GM23338 (cell line): ENCODE results near the gene ARHGAP27. TPM values are rescaled to one million over a fixed set of nuclear protein-coding genes. Genes with fewer than 3 reads are reported as not detected.
A peak's percentile ranks its signal among the peaks of the same experiment; 100 is the strongest.

ENCODE experiments used
- ATAC-seq: fragments of 200-7000 bp; cut with Tn5 transposase; 3 replicates; pipeline ENCODE4 v1.9.1; 2020
- DNase-seq: peaks from one replicate; pipeline ENCODE4 v3.0.0-alpha.2; 2015; ENCODE audit warnings: low spot score
- H2AFZ ChIP-seq: fragments of 200-600 bp; sonication (generic); 2 replicates; pipeline ENCODE4 v1.8.0; 2016; ENCODE audit warnings: antibody characterized with exemption, mild to moderate bottlenecking, moderate library complexity
- H3F3A ChIP-seq: fragments of 200-600 bp; sonication (generic); replicated peaks from 2 replicates; pipeline ENCODE4 v1.8.0; 2017; ENCODE audit warnings: antibody characterized with exemption, mixed run types, low read depth
- H3K27ac ChIP-seq: fragments of 200-600 bp; sonication (generic); 2 replicates; pipeline ENCODE4 v1.6.1; 2016; ENCODE audit warnings: low read depth
- H3K27me3 ChIP-seq: fragments of 200-600 bp; sonication (generic); 2 replicates; pipeline ENCODE4 v1.8.0; 2016; ENCODE audit warnings: mild to moderate bottlenecking, mixed run types, moderate library complexity; ENCODE audit not compliant: insufficient read depth
- H3K36me3 ChIP-seq: fragments of 200-600 bp; sonication (generic); 2 replicates; pipeline ENCODE4 v1.8.0; 2016; ENCODE audit warnings: mild to moderate bottlenecking; ENCODE audit not compliant: insufficient read depth
- H3K4me1 ChIP-seq: fragments of 200-600 bp; sonication (generic); 2 replicates; pipeline ENCODE4 v1.8.0; 2016; ENCODE audit warnings: mild to moderate bottlenecking, moderate library complexity; ENCODE audit not compliant: insufficient read depth
- H3K4me2 ChIP-seq: fragments of 200-600 bp; sonication (generic); 2 replicates; pipeline ENCODE4 v1.7.1; 2017; ENCODE audit warnings: mixed run types
- H3K4me3 ChIP-seq: fragments of 200-600 bp; sonication (generic); 2 replicates; pipeline ENCODE4 v1.6.1; 2016; ENCODE audit warnings: mixed run types
- H3K79me2 ChIP-seq: fragments of 200-600 bp; sonication (generic); replicated peaks from 2 replicates; pipeline ENCODE4 v1.8.0; 2017; ENCODE audit warnings: mild to moderate bottlenecking; ENCODE audit not compliant: insufficient read depth
- H3K9me2 ChIP-seq: fragments of 200-600 bp; sonication (generic); 2 replicates; pipeline ENCODE4 v1.8.0; 2017; ENCODE audit not compliant: insufficient read depth
- H4K20me1 ChIP-seq: fragments of 200-600 bp; sonication (generic); replicated peaks from 2 replicates; pipeline ENCODE4 v1.8.0; 2017; ENCODE audit warnings: mild to moderate bottlenecking; ENCODE audit not compliant: insufficient read depth
- H3K27ac Mint-ChIP-seq: 2 replicates; pipeline ENCODE4 v1.8.0; 2020; ENCODE audit warnings: inconsistent platforms, mild to moderate bottlenecking, moderate library complexity, mixed read lengths
- H3K27me3 Mint-ChIP-seq: 3 replicates; pipeline ENCODE4 v1.8.0; 2022; ENCODE audit warnings: low read depth, mild to moderate bottlenecking, moderate library complexity, mixed read lengths, inconsistent platforms; ENCODE audit not compliant: insufficient read depth, poor library complexity
- H3K36me3 Mint-ChIP-seq: 3 replicates; pipeline ENCODE4 v1.8.0; 2021; ENCODE audit warnings: low read depth, mild to moderate bottlenecking, inconsistent platforms, moderate library complexity, mixed read lengths
- H3K4me1 Mint-ChIP-seq: 3 replicates; pipeline ENCODE4 v1.8.0; 2020; ENCODE audit warnings: mild to moderate bottlenecking, inconsistent platforms, mixed read lengths
- H3K4me3 Mint-ChIP-seq: 3 replicates; pipeline ENCODE4 v1.8.0; 2021; ENCODE audit warnings: moderate library complexity, mild to moderate bottlenecking, inconsistent platforms, mixed read lengths
- H3K9me3 Mint-ChIP-seq: 3 replicates; pipeline ENCODE4 v1.8.0; 2020; ENCODE audit warnings: moderate library complexity, mild to moderate bottlenecking, inconsistent platforms, mixed read lengths
- CREB1 ChIP-seq: fragments of 250-450 bp; sonication (Bioruptor Pico); IDR thresholded peaks from 2 replicates; pipeline ENCODE4 v1.5.0; 2020; ENCODE audit warnings: low read depth, mild to moderate bottlenecking, moderate library complexity
- EZH2 ChIP-seq: fragments of 200-600 bp; sonication (generic); IDR thresholded peaks from one replicate; pipeline ENCODE4 v1.8.0; 2017; ENCODE audit warnings: antibody characterized with exemption, mild to moderate bottlenecking, low read depth; ENCODE audit not compliant: unreplicated experiment
- EZH2phosphoT487 ChIP-seq: fragments of 200-600 bp; sonication (generic); IDR thresholded peaks from one replicate; pipeline ENCODE4 v1.8.1; 2018; ENCODE audit warnings: antibody characterized with exemption; ENCODE audit not compliant: unreplicated experiment
- JUNB ChIP-seq: IDR thresholded peaks from one replicate; pipeline ENCODE4 v1.6.1; 2016; ENCODE audit warnings: antibody characterized with exemption; ENCODE audit not compliant: unreplicated experiment
- NANOG ChIP-seq: IDR thresholded peaks from 2 replicates; pipeline ENCODE4 v1.6.1; 2016; ENCODE audit warnings: antibody characterized with exemption, borderline replicate concordance
- POLR2AphosphoS5 ChIP-seq: IDR thresholded peaks from 2 replicates; pipeline ENCODE4 v1.6.1; 2016; ENCODE audit warnings: antibody characterized with exemption, low read depth
- STAT1 ChIP-seq: IDR thresholded peaks from one replicate; pipeline ENCODE4 v1.6.1; 2016; ENCODE audit warnings: antibody characterized with exemption; ENCODE audit not compliant: unreplicated experiment
- ZNF114 ChIP-seq: fragments of 250-450 bp; sonication (Bioruptor Pico); IDR thresholded peaks from 2 replicates; pipeline ENCODE4 v1.5.0; 2020; ENCODE audit warnings: mild to moderate bottlenecking, moderate library complexity
- ZNF331 ChIP-seq: fragments of 250-450 bp; sonication (Bioruptor Pico); IDR thresholded peaks from 2 replicates; pipeline ENCODE4 v1.5.0; 2020; ENCODE audit warnings: low read depth, mild to moderate bottlenecking, moderate library complexity
- polyA plus RNA-seq: library from polyadenylated mRNA; unstranded; fragments of >200 nt; fragmentation: Nextera tagmentation; extraction: Ambion mirVana; gene quantifications from 2 replicates; pipeline ENCODE4 v1.2.1, GENCODE V29; 2016
- total RNA-seq: library from RNA; depleted of rRNA; stranded (reverse); fragments of >200 nt; shearing (Covaris generic); gene quantifications from 2 replicates; pipeline ENCODE4 v1.2.3, GENCODE V29; 2014
- TF ChIP-seq, protein P1 (sequence below): IDR thresholded peaks from one replicate; pipeline ENCODE4 v1.6.1; 2018; ENCODE audit warnings: antibody characterized with exemption; ENCODE audit not compliant: unreplicated experiment
- TF ChIP-seq, protein P2 (sequence below), 2 experiments: fragments of 200-600 bp in 1 of 2; sonication (generic) in 1 of 2; conservative IDR thresholded peaks; 2 replicates each; pipeline versions ENCODE4 v1.5.1 to v1.6.1; 2016 to 2017; ENCODE audit warnings: antibody characterized with exemption in 2 of 2, low read depth in 2 of 2, mild to moderate bottlenecking in 2 of 2, moderate library complexity in 1 of 2
- TF ChIP-seq, protein P3 (sequence below): IDR thresholded peaks from 2 replicates; pipeline ENCODE4 v1.6.1; 2016; ENCODE audit warnings: antibody characterized with exemption
- TF ChIP-seq, protein P4 (sequence below): fragments of 250-450 bp; sonication (Bioruptor Pico); IDR thresholded peaks from 2 replicates; pipeline ENCODE4 v1.5.0; 2020; ENCODE audit warnings: mild to moderate bottlenecking, moderate library complexity

Gene ARHGAP27
- total and polyA plus RNA-seq, 2 experiments from 2014 or later = 5.9 to 17.7 TPM

DNA sequence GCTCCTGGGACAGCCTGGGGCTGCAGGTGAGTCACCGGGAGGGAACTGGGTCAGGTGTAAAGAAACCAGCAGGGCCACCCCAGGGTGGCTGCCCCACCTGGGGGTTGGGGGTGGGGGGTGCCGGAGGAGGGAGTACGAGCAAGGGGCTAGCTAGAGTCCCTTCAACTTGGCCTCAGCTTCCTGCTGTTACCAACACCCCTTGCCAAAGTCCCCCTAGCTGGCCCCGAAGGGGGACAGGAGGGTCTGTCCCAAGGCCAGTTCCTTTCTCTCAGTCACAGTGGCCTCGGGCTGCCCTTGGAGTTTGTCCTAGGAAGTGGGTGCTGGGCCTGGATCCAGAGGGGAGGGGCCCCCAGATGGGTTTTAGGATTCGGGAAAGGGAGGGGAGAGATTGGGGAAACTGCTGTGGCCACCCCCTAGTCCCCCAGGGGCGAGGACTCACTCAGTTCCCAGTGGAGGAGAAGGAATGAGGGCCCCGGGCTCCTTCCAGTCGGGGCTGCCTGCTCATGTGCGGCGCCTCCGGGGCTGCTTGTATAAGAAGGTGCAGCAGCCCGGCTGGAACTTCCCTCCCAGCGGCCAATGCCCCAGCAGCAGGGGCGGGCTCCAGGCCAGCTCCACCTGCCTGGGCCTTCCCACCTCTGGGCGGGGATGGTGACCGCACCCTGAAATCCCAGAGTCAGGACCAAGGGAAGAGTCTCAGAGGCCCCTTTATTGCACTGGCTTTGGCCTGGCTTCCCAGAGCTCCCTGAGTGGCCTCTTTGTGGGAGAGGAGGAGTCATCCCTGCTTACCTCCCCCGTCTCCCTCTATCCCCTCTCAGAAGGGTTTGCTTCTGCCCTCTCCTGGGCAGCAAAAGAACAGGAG lies 7.3 kb downstream of the ARHGAP27 start:
- no peaks in the 10 kb centered on the region for H4K20me1 ChIP-seq
- peak overlapping the region; percentile 57 for H3K4me3 ChIP-seq
- H2AFZ ChIP-seq = 0 out of 2 replicates have a peak overlapping the region, but pooled peaks have one; percentile 23
- TF ChIP-seq ZNF331 (CRISPR knock-in tag) (no peak), STAT1 (no peak), NANOG (no peak), ZNF114 (CRISPR knock-in tag) (no peak), POLR2AphosphoS5 (peak; percentile 63), CREB1 (CRISPR knock-in tag) (no peak), EZH2phosphoT487 (no peak), JUNB (no peak), EZH2 (no peak)
- TF ChIP-seq, protein P1, sequence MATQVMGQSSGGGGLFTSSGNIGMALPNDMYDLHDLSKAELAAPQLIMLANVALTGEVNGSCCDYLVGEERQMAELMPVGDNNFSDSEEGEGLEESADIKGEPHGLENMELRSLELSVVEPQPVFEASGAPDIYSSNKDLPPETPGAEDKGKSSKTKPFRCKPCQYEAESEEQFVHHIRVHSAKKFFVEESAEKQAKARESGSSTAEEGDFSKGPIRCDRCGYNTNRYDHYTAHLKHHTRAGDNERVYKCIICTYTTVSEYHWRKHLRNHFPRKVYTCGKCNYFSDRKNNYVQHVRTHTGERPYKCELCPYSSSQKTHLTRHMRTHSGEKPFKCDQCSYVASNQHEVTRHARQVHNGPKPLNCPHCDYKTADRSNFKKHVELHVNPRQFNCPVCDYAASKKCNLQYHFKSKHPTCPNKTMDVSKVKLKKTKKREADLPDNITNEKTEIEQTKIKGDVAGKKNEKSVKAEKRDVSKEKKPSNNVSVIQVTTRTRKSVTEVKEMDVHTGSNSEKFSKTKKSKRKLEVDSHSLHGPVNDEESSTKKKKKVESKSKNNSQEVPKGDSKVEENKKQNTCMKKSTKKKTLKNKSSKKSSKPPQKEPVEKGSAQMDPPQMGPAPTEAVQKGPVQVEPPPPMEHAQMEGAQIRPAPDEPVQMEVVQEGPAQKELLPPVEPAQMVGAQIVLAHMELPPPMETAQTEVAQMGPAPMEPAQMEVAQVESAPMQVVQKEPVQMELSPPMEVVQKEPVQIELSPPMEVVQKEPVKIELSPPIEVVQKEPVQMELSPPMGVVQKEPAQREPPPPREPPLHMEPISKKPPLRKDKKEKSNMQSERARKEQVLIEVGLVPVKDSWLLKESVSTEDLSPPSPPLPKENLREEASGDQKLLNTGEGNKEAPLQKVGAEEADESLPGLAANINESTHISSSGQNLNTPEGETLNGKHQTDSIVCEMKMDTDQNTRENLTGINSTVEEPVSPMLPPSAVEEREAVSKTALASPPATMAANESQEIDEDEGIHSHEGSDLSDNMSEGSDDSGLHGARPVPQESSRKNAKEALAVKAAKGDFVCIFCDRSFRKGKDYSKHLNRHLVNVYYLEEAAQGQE = no peak
- TF ChIP-seq, protein P2, sequence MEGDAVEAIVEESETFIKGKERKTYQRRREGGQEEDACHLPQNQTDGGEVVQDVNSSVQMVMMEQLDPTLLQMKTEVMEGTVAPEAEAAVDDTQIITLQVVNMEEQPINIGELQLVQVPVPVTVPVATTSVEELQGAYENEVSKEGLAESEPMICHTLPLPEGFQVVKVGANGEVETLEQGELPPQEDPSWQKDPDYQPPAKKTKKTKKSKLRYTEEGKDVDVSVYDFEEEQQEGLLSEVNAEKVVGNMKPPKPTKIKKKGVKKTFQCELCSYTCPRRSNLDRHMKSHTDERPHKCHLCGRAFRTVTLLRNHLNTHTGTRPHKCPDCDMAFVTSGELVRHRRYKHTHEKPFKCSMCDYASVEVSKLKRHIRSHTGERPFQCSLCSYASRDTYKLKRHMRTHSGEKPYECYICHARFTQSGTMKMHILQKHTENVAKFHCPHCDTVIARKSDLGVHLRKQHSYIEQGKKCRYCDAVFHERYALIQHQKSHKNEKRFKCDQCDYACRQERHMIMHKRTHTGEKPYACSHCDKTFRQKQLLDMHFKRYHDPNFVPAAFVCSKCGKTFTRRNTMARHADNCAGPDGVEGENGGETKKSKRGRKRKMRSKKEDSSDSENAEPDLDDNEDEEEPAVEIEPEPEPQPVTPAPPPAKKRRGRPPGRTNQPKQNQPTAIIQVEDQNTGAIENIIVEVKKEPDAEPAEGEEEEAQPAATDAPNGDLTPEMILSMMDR (conservative IDR thresholded peaks at IDR 0.05; ENCODE audit: low read depth in 2 of 2) = peak; percentile 47 to 84
- TF ChIP-seq, protein P3, sequence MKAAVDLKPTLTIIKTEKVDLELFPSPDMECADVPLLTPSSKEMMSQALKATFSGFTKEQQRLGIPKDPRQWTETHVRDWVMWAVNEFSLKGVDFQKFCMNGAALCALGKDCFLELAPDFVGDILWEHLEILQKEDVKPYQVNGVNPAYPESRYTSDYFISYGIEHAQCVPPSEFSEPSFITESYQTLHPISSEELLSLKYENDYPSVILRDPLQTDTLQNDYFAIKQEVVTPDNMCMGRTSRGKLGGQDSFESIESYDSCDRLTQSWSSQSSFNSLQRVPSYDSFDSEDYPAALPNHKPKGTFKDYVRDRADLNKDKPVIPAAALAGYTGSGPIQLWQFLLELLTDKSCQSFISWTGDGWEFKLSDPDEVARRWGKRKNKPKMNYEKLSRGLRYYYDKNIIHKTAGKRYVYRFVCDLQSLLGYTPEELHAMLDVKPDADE = no peak
- TF ChIP-seq, protein P4, sequence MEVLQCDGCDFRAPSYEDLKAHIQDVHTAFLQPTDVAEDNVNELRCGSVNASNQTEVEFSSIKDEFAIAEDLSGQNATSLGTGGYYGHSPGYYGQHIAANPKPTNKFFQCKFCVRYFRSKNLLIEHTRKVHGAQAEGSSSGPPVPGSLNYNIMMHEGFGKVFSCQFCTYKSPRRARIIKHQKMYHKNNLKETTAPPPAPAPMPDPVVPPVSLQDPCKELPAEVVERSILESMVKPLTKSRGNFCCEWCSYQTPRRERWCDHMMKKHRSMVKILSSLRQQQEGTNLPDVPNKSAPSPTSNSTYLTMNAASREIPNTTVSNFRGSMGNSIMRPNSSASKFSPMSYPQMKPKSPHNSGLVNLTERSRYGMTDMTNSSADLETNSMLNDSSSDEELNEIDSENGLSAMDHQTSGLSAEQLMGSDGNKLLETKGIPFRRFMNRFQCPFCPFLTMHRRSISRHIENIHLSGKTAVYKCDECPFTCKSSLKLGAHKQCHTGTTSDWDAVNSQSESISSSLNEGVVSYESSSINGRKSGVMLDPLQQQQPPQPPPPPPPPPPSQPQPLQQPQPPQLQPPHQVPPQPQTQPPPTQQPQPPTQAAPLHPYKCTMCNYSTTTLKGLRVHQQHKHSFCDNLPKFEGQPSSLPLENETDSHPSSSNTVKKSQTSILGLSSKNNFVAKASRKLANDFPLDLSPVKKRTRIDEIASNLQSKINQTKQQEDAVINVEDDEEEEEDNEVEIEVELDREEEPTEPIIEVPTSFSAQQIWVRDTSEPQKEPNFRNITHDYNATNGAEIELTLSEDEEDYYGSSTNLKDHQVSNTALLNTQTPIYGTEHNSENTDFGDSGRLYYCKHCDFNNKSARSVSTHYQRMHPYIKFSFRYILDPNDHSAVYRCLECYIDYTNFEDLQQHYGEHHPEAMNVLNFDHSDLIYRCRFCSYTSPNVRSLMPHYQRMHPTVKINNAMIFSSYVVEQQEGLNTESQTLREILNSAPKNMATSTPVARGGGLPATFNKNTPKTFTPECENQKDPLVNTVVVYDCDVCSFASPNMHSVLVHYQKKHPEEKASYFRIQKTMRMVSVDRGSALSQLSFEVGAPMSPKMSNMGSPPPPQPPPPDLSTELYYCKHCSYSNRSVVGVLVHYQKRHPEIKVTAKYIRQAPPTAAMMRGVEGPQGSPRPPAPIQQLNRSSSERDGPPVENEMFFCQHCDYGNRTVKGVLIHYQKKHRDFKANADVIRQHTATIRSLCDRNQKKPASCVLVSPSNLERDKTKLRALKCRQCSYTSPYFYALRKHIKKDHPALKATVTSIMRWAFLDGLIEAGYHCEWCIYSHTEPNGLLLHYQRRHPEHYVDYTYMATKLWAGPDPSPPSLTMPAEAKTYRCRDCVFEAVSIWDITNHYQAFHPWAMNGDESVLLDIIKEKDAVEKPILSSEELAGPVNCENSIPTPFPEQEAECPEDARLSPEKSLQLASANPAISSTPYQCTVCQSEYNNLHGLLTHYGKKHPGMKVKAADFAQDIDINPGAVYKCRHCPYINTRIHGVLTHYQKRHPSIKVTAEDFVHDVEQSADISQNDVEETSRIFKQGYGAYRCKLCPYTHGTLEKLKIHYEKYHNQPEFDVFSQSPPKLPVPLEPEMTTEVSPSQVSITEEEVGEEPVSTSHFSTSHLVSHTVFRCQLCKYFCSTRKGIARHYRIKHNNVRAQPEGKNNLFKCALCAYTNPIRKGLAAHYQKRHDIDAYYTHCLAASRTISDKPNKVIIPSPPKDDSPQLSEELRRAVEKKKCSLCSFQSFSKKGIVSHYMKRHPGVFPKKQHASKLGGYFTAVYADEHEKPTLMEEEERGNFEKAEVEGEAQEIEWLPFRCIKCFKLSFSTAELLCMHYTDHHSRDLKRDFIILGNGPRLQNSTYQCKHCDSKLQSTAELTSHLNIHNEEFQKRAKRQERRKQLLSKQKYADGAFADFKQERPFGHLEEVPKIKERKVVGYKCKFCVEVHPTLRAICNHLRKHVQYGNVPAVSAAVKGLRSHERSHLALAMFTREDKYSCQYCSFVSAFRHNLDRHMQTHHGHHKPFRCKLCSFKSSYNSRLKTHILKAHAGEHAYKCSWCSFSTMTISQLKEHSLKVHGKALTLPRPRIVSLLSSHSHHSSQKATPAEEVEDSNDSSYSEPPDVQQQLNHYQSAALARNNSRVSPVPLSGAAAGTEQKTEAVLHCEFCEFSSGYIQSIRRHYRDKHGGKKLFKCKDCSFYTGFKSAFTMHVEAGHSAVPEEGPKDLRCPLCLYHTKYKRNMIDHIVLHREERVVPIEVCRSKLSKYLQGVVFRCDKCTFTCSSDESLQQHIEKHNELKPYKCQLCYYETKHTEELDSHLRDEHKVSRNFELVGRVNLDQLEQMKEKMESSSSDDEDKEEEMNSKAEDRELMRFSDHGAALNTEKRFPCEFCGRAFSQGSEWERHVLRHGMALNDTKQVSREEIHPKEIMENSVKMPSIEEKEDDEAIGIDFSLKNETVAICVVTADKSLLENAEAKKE (CRISPR knock-in tag) = no peak
- H3K27ac Mint-ChIP-seq = peak overlapping the region; percentile 62; the same call in 1 of the 2 replicates
- peaks cover 21% of the 10 kb centered on the region for H3K4me1 ChIP-seq
- H3K79me2 ChIP-seq = no peaks in the 10 kb centered on the region; the same call in 1 of the 2 replicates
- H3K27me3 ChIP-seq = peaks cover 22% of the 10 kb centered on the region
- H3K36me3 ChIP-seq = no peaks in the 10 kb centered on the region
- peaks cover 12% of the 10 kb centered on the region for H3K36me3 Mint-ChIP-seq
- peaks cover 28% of the 10 kb centered on the region for H3K27me3 Mint-ChIP-seq
- H3K9me2 ChIP-seq = no peaks in the 10 kb centered on the region
- peak overlapping the region; percentile 96 for H3K4me2 ChIP-seq
- H3F3A ChIP-seq = peaks cover 26% of the 10 kb centered on the region
- ATAC-seq = peak; percentile 75
- peak; percentile 93 for DNase-seq
- H3K27ac ChIP-seq = peak overlapping the region; percentile 80
- H3K9me3 Mint-ChIP-seq = peaks cover 3% of the 10 kb centered on the region; the same call in 2 of the 3 replicates
- H3K4me3 Mint-ChIP-seq = peak overlapping the region; percentile 76
- peaks cover 41% of the 10 kb centered on the region for H3K4me1 Mint-ChIP-seq
